Neural crest cell (in vitro differentiated cells): ENCODE results near the gene PIK3IP1. TPM values are rescaled to one million over a fixed set of nuclear protein-coding genes. Genes with fewer than 3 reads are reported as not detected.

Experiments used
- DNase-seq: peaks from one replicate; pipeline ENCODE4 v3.0.0; 2021; ENCODE audit warnings: low read depth, mixed read lengths, low spot score
- H3K27ac Mint-ChIP-seq: one replicate; pipeline ENCODE4 v1.8.0; 2021; ENCODE audit warnings: mild to moderate bottlenecking, mixed read lengths; ENCODE audit not compliant: unreplicated experiment
- H3K27me3 Mint-ChIP-seq: 2 replicates; pipeline ENCODE4 v1.8.0; 2021; ENCODE audit warnings: low read depth, mild to moderate bottlenecking, mixed read lengths
- H3K36me3 Mint-ChIP-seq: 2 replicates; pipeline ENCODE4 v1.8.0; 2021; ENCODE audit warnings: low read depth, mild to moderate bottlenecking, mixed read lengths
- H3K4me1 Mint-ChIP-seq: 2 replicates; pipeline ENCODE4 v1.8.0; 2021; ENCODE audit warnings: mixed read lengths
- H3K4me3 Mint-ChIP-seq: one replicate; pipeline ENCODE4 v1.8.0; 2021; ENCODE audit warnings: mild to moderate bottlenecking, mixed read lengths
- H3K9me3 Mint-ChIP-seq: 2 replicates; pipeline ENCODE4 v1.8.0; 2021; ENCODE audit warnings: mixed read lengths
- CTCF ChIP-seq: fragments of 200-600 bp; sonication (generic); conservative IDR thresholded peaks from 2 replicates; pipeline ENCODE4 v1.5.0; 2021; ENCODE audit warnings: antibody characterized with exemption, mild to moderate bottlenecking
- total RNA-seq: library from RNA; stranded (reverse); gene quantifications from 2 replicates; pipeline ENCODE4 v1.2.1, GENCODE V29; 2021

The PIK3IP1 gene
- total RNA-seq, 1 donor from 2014 or later = 1.8 TPM

- no peak overlapping the region for H3K4me3 Mint-ChIP-seq
- no peak overlapping the region for H3K27ac Mint-ChIP-seq
- no peak for TF ChIP-seq CTCF
- no peaks in the 10 kb centered on the region for H3K9me3 Mint-ChIP-seq
- no peak for DNase-seq
- H3K27me3 Mint-ChIP-seq = no peaks in the 10 kb centered on the region
- no peaks in the 10 kb centered on the region for H3K36me3 Mint-ChIP-seq
- H3K4me1 Mint-ChIP-seq = peaks cover 21% of the 10 kb centered on the region
Observed at GRCh38 chr22:31281733-31282132, 10.6 kb downstream of the PIK3IP1 start.

- Mint-ChIP-seq H3K4me3 (no peak overlapping the region), H3K27ac (no peak overlapping the region), H3K36me3 (no peaks in the 10 kb centered on the region), H3K27me3 (no peaks in the 10 kb centered on the region), H3K9me3 (no peaks in the 10 kb centered on the region), H3K4me1 (peaks cover 15% of the 10 kb centered on the region)
- no peak for DNase-seq
- no peak for TF ChIP-seq CTCF
Observed at GRCh38 chr22:31279821-31280505, 12.3 kb downstream of the PIK3IP1 start.

GRCh38 chr22:31279327-31279669 lies 13.0 kb downstream of the PIK3IP1 start:
- Mint-ChIP-seq H3K4me1 (peaks cover 8% of the 10 kb centered on the region), H3K36me3 (no peaks in the 10 kb centered on the region), H3K4me3 (no peak overlapping the region)

GRCh38 chr22:31278626-31279326 lies 13.5 kb downstream of the PIK3IP1 start:
- H3K36me3 Mint-ChIP-seq = peaks cover 2% of the 10 kb centered on the region
- no peaks in the 10 kb centered on the region for H3K9me3 Mint-ChIP-seq
- no peak for TF ChIP-seq CTCF
- H3K27me3 Mint-ChIP-seq = no peaks in the 10 kb centered on the region
- peaks cover 4% of the 10 kb centered on the region for H3K4me1 Mint-ChIP-seq
- peak overlapping the region; percentile 27 for H3K27ac Mint-ChIP-seq
- no peak for DNase-seq
- H3K4me3 Mint-ChIP-seq = no peak overlapping the region

More at GRCh38 chr22:31279327-31279669, 13.0 kb downstream of the PIK3IP1 start:
- Mint-ChIP-seq H3K9me3 (no peaks in the 10 kb centered on the region), H3K27ac (no peak overlapping the region), H3K27me3 (no peaks in the 10 kb centered on the region)
- DNase-seq = no peak
- TF ChIP-seq CTCF = no peak

GRCh38 chr22:31278151-31278621 lies 14.1 kb downstream of the PIK3IP1 start:
- H3K36me3 Mint-ChIP-seq = peaks cover 2% of the 10 kb centered on the region
- no peaks in the 10 kb centered on the region for H3K9me3 Mint-ChIP-seq
- DNase-seq = no peak
- no peak overlapping the region for H3K4me3 Mint-ChIP-seq
- no peak for TF ChIP-seq CTCF
- no peaks in the 10 kb centered on the region for H3K27me3 Mint-ChIP-seq
- peaks cover 2% of the 10 kb centered on the region for H3K4me1 Mint-ChIP-seq
- H3K27ac Mint-ChIP-seq = peak overlapping the region; percentile 27
